Left lung (tissue), 10 donors: ENCODE results near the gene F2. TPM values are rescaled to one million over a fixed set of nuclear protein-coding genes. Genes with fewer than 3 reads are reported as not detected.
A peak's percentile ranks its signal among the peaks of the same experiment; 100 is the strongest.

Source experiments
- ATAC-seq: fragments of 200-7000 bp; cut with Tn5 transposase; one replicate; pipeline ENCODE4 v1.9.1; 2020; ENCODE audit warnings: moderate library complexity
- DNase-seq, 4 donors: peaks; one replicate each; pipeline ENCODE4 v3.0.0-alpha.2; 2013 to 2020
- H3K27ac ChIP-seq, 2 donors: fragments of 200-600 bp; sonication (generic) in 1 of 2; one replicate each; pipeline versions ENCODE4 v1.5.0 to v1.8.0; 2020 to 2021
- H3K27me3 ChIP-seq, 2 donors: fragments of 200-600 bp; sonication (generic) in 1 of 2; one replicate each; pipeline versions ENCODE4 v1.5.0 to v1.8.0; 2020 to 2021
- H3K36me3 ChIP-seq, 2 donors: fragments of 200-600 bp; sonication (generic) in 1 of 2; one replicate each; pipeline versions ENCODE4 v1.5.0 to v1.8.0; 2020 to 2021
- H3K4me1 ChIP-seq, 2 donors: fragments of 200-600 bp; one replicate each; pipeline ENCODE4 v1.8.0; 2021
- H3K4me3 ChIP-seq, 2 donors: fragments of 200-600 bp; sonication (generic) in 1 of 2; one replicate each; pipeline versions ENCODE4 v1.5.0 to v1.8.0; 2020 to 2021; ENCODE audit warnings: mild to moderate bottlenecking in 1 of 2
- H3K9me3 ChIP-seq, 2 donors: fragments of 200-600 bp; sonication (generic) in 1 of 2; one replicate each; pipeline versions ENCODE4 v1.5.0 to v1.8.0; 2020 to 2021
- CTCF ChIP-seq, 2 donors: fragments of 200-600 bp; sonication (generic) in 1 of 2; IDR thresholded peaks; one replicate each; pipeline versions ENCODE4 v1.5.0 to v1.8.0; 2021; ENCODE audit warnings: antibody characterized with exemption in 2 of 2
- intact Hi-C, 2 donors: fragments of 100-400 bp; cut with DNase I; formaldehyde crosslinking; loops; one replicate each; pipeline versions ENCODE4 v1.11.2 to v1.14.2; 2022
- polyA plus RNA-seq, 6 donors: library from polyadenylated mRNA; unstranded; fragments of 120-200 nt; gene quantifications; one replicate each; pipeline ENCODE4 v1.2.1, GENCODE V29; 2013; ENCODE audit not compliant: insufficient read length in 6 of 6
- total RNA-seq, 2 donors: library from RNA; stranded (reverse); fragmentation: NEBNext Ultra II Directional; extraction: Animal tissue kit (Norgen Biotek cat#: 25700); gene quantifications; one replicate each; pipeline ENCODE4 v1.2.1, GENCODE V29; 2021
- donor health status: DM: no; HTN: yes; CAD: no.
- donor health status: DM: no; HTN: no; CAD: no.

The F2 gene
- total and polyA plus RNA-seq, 8 donors: 0.17 to 0.56 (median 0.42) TPM; not detected in 5

- peak; percentile 25 for ATAC-seq
- Histone ChIP-seq H3K4me3 (no peak overlapping the region), H3K27ac (peak overlapping the region; percentile 83 to 87), H3K4me1 (peaks cover 23 to 77% of the 10 kb centered on the region in 2 donors), H3K36me3 (peaks cover 1 to 75% of the 10 kb centered on the region in 2 donors), H3K27me3 (no peaks in the 10 kb centered on the region), H3K9me3 (no peaks in the 10 kb centered on the region)
- intact Hi-C loops: no loop called here
- DNase-seq: no peak
- no peak for TF ChIP-seq CTCF (IDR thresholded peaks at IDR 0.05)
Measured at GRCh38 chr11:46673713-46674462, 45.1 kb upstream of the F2 start.

- H3K27me3 ChIP-seq: no peaks in the 10 kb centered on the region
- DNase-seq (peak in 1 of 4 donors; percentile 39), ATAC-seq (peak; percentile 60)
- peak overlapping the region; percentile 83 to 87 for H3K27ac ChIP-seq
- H3K4me1 ChIP-seq: peaks cover 23 to 77% of the 10 kb centered on the region in 2 donors
- TF ChIP-seq CTCF (IDR thresholded peaks at IDR 0.05): no peak
- peaks cover 3 to 75% of the 10 kb centered on the region in 2 donors for H3K36me3 ChIP-seq
- H3K4me3 ChIP-seq: no peak overlapping the region
- no peaks in the 10 kb centered on the region for H3K9me3 ChIP-seq
- intact Hi-C loops: no loop called here
Measured at GRCh38 chr11:46674463-46675287, 44.3 kb upstream of the F2 start.

- Histone ChIP-seq H3K4me1 (peaks cover 23 to 72% of the 10 kb centered on the region in 2 donors), H3K4me3 (no peak overlapping the region), H3K36me3 (peaks cover 3 to 75% of the 10 kb centered on the region in 2 donors), H3K9me3 (no peaks in the 10 kb centered on the region), H3K27ac (peak overlapping the region; percentile 83 to 87), H3K27me3 (no peaks in the 10 kb centered on the region)
- DNase-seq (peak in 1 of 4 donors; percentile 55), ATAC-seq (peak; percentile 76)
- intact Hi-C loops: no loop called here
- no peak for TF ChIP-seq CTCF (IDR thresholded peaks at IDR 0.05)
Measured at GRCh38 chr11:46675288-46675851, 43.6 kb upstream of the F2 start.

GRCh38 chr11:46675949-46676348 lies 43.1 kb upstream of the F2 start:
- no peak for ATAC-seq
- Histone ChIP-seq H3K36me3 (peaks cover 3 to 75% of the 10 kb centered on the region in 2 donors), H3K27me3 (no peaks in the 10 kb centered on the region), H3K4me1 (peaks cover 23 to 66% of the 10 kb centered on the region in 2 donors), H3K9me3 (no peaks in the 10 kb centered on the region), H3K4me3 (no peak overlapping the region), H3K27ac (peak overlapping the region; percentile 83 to 87)
- intact Hi-C loops: no loop called here
- no peak for TF ChIP-seq CTCF (IDR thresholded peaks at IDR 0.05)
- no peak for DNase-seq
